WTC11 (cell line): ENCODE results near the gene KCMF1. TPM values are rescaled to one million over a fixed set of nuclear protein-coding genes. Genes with fewer than 3 reads are reported as not detected.

ENCODE experiments used
- ATAC-seq: fragments of 200-7000 bp; cut with Tn5 transposase; 2 replicates; pipeline ENCODE4 v1.10.0; 2021; ENCODE audit warnings: mild to moderate bottlenecking, moderate library complexity
- CTCF ChIA-PET: fragments of 300-600 bp; sonication (Branson Sonifier 250); formaldehyde crosslinking; loops from one replicate; lab custom pipeline; 2021; ENCODE audit warnings: antibody characterized with exemption; lab: Charles Lee
- POLR2A ChIA-PET: fragments of 350-600 bp; sonication (Branson Sonifier 250); formaldehyde crosslinking; loops from one replicate; lab custom pipeline; 2021; ENCODE audit warnings: antibody characterized with exemption; lab: Charles Lee
- DNase-seq: peaks from one replicate; pipeline ENCODE4 v3.0.0; 2021; ENCODE audit warnings: low spot score
- H3K27ac Mint-ChIP-seq: 2 replicates; pipeline ENCODE4 v1.8.0; 2021; ENCODE audit warnings: mixed read lengths
- H3K27me3 Mint-ChIP-seq: 2 replicates; pipeline ENCODE4 v1.8.0; 2021; ENCODE audit warnings: low read depth, mild to moderate bottlenecking, moderate library complexity, mixed read lengths
- H3K36me3 Mint-ChIP-seq: 2 replicates; pipeline ENCODE4 v1.8.0; 2021; ENCODE audit warnings: mixed read lengths
- H3K4me1 Mint-ChIP-seq: 2 replicates; pipeline ENCODE4 v1.8.0; 2022; ENCODE audit warnings: mixed read lengths
- H3K4me3 Mint-ChIP-seq: 2 replicates; pipeline ENCODE4 v1.8.0; 2021; ENCODE audit warnings: mild to moderate bottlenecking, moderate library complexity, mixed read lengths
- H3K9me3 Mint-ChIP-seq: 2 replicates; pipeline ENCODE4 v1.8.0; 2021; ENCODE audit warnings: mixed read lengths
- E2F4 ChIP-seq: sonication (generic); formaldehyde crosslinking; IDR thresholded peaks from 2 replicates; pipeline ENCODE4 v1.8.1; 2022; ENCODE audit warnings: low read depth, mild to moderate bottlenecking, moderate library complexity, missing genetic modification reagents, borderline replicate concordance
- E2F5 ChIP-seq: sonication (generic); formaldehyde crosslinking; IDR thresholded peaks from 2 replicates; pipeline ENCODE4 v1.8.1; 2022; ENCODE audit warnings: mild to moderate bottlenecking, moderate library complexity, missing genetic modification reagents
- ETV6 ChIP-seq: sonication (generic); formaldehyde crosslinking; IDR thresholded peaks from 2 replicates; pipeline ENCODE4 v1.8.1; 2022; ENCODE audit warnings: mild to moderate bottlenecking, missing genetic modification reagents
- FOXP4 ChIP-seq: sonication (generic); formaldehyde crosslinking; IDR thresholded peaks from 2 replicates; pipeline ENCODE4 v1.8.0; 2022; ENCODE audit warnings: mild to moderate bottlenecking, missing genetic modification reagents
- HMGA2 ChIP-seq: fragments of 250-450 bp; sonication (Bioruptor Pico); IDR thresholded peaks from 2 replicates; pipeline ENCODE4 v1.4.0; 2021; ENCODE audit warnings: mild to moderate bottlenecking, moderate library complexity
- MAX ChIP-seq: sonication (generic); formaldehyde crosslinking; IDR thresholded peaks from 2 replicates; pipeline ENCODE4 v1.8.0; 2022; ENCODE audit warnings: mild to moderate bottlenecking, missing genetic modification reagents
- MYBL2 ChIP-seq: sonication (generic); formaldehyde crosslinking; IDR thresholded peaks from 2 replicates; pipeline ENCODE4 v1.8.1; 2023; ENCODE audit warnings: mild to moderate bottlenecking, moderate library complexity, missing genetic modification reagents
- NR2C2 ChIP-seq: sonication (generic); formaldehyde crosslinking; IDR thresholded peaks from 2 replicates; pipeline ENCODE4 v1.8.0; 2022; ENCODE audit warnings: mild to moderate bottlenecking, missing genetic modification reagents
- NR3C1 ChIP-seq: sonication (generic); formaldehyde crosslinking; conservative IDR thresholded peaks from 2 replicates; pipeline ENCODE4 v1.8.1; 2023; ENCODE audit warnings: low read depth, mild to moderate bottlenecking, missing genetic modification reagents
- OVOL2 ChIP-seq: fragments of 250-450 bp; sonication (Bioruptor Pico); IDR thresholded peaks from 2 replicates; pipeline ENCODE4 v1.9.0; 2021; ENCODE audit warnings: mild to moderate bottlenecking, borderline replicate concordance
- RORB ChIP-seq: fragments of 250-450 bp; sonication (Bioruptor Pico); IDR thresholded peaks from 2 replicates; pipeline ENCODE4 v1.9.0; 2021; ENCODE audit warnings: mild to moderate bottlenecking
- SP1 ChIP-seq: sonication (generic); formaldehyde crosslinking; conservative IDR thresholded peaks from 2 replicates; pipeline ENCODE4 v1.8.1; 2022; ENCODE audit warnings: missing genetic modification reagents
- ZNF396 ChIP-seq: fragments of 250-450 bp; sonication (Bioruptor Pico); IDR thresholded peaks from 2 replicates; pipeline ENCODE4 v1.8.0; 2021; ENCODE audit warnings: mild to moderate bottlenecking, moderate library complexity, borderline replicate concordance
- total RNA-seq: library from RNA; stranded (reverse); gene quantifications from 3 replicates; pipeline ENCODE4 v1.2.3, GENCODE V29; 2021
- TF ChIP-seq, protein P1 (sequence below): fragments of 250-450 bp; sonication (Bioruptor Pico); IDR thresholded peaks from 2 replicates; pipeline ENCODE4 v1.8.0; 2021; ENCODE audit warnings: mild to moderate bottlenecking
- TF ChIP-seq, protein P2 (sequence below): sonication (generic); formaldehyde crosslinking; IDR thresholded peaks from 2 replicates; pipeline ENCODE4 v1.8.0; 2023; ENCODE audit warnings: missing genetic modification reagents
- TF ChIP-seq, protein P3 (sequence below): sonication (generic); formaldehyde crosslinking; conservative IDR thresholded peaks from 2 replicates; pipeline ENCODE4 v1.8.1; 2023; ENCODE audit warnings: mild to moderate bottlenecking, low read depth, missing genetic modification reagents, moderate library complexity
- TF ChIP-seq, protein P4 (sequence below): sonication (generic); formaldehyde crosslinking; IDR thresholded peaks from 2 replicates; pipeline ENCODE4 v1.8.0; 2023; ENCODE audit warnings: missing genetic modification reagents, mild to moderate bottlenecking, borderline replicate concordance
- TF ChIP-seq, protein P5 (sequence below): sonication (generic); formaldehyde crosslinking; IDR thresholded peaks from 2 replicates; pipeline ENCODE4 v1.8.0; 2022; ENCODE audit warnings: mild to moderate bottlenecking, missing genetic modification reagents

KCMF1 gene
- total RNA-seq, 1 experiment from 2014 or later = 117 TPM

GRCh38 chr2:85096616-85097015 lies 125.7 kb downstream of the KCMF1 start:
- no peak overlapping the region for H3K27ac Mint-ChIP-seq
- TF ChIP-seq SP1 (CRISPR knock-in tag) = no peak
- no peak for TF ChIP-seq E2F4
- TF ChIP-seq OVOL2 = no peak
- no peak for TF ChIP-seq RORB (CRISPR knock-in tag)
- TF ChIP-seq E2F5 (CRISPR knock-in tag) = no peak
- no peak for TF ChIP-seq NR3C1
- TF ChIP-seq ETV6 = no peak
- TF ChIP-seq, protein P1, sequence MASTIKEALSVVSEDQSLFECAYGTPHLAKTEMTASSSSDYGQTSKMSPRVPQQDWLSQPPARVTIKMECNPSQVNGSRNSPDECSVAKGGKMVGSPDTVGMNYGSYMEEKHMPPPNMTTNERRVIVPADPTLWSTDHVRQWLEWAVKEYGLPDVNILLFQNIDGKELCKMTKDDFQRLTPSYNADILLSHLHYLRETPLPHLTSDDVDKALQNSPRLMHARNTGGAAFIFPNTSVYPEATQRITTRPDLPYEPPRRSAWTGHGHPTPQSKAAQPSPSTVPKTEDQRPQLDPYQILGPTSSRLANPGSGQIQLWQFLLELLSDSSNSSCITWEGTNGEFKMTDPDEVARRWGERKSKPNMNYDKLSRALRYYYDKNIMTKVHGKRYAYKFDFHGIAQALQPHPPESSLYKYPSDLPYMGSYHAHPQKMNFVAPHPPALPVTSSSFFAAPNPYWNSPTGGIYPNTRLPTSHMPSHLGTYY = no peak
- no peak for TF ChIP-seq ZNF396 (CRISPR knock-in tag)
- TF ChIP-seq, protein P2, sequence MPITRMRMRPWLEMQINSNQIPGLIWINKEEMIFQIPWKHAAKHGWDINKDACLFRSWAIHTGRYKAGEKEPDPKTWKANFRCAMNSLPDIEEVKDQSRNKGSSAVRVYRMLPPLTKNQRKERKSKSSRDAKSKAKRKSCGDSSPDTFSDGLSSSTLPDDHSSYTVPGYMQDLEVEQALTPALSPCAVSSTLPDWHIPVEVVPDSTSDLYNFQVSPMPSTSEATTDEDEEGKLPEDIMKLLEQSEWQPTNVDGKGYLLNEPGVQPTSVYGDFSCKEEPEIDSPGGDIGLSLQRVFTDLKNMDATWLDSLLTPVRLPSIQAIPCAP = no peak
- TF ChIP-seq, protein P3, sequence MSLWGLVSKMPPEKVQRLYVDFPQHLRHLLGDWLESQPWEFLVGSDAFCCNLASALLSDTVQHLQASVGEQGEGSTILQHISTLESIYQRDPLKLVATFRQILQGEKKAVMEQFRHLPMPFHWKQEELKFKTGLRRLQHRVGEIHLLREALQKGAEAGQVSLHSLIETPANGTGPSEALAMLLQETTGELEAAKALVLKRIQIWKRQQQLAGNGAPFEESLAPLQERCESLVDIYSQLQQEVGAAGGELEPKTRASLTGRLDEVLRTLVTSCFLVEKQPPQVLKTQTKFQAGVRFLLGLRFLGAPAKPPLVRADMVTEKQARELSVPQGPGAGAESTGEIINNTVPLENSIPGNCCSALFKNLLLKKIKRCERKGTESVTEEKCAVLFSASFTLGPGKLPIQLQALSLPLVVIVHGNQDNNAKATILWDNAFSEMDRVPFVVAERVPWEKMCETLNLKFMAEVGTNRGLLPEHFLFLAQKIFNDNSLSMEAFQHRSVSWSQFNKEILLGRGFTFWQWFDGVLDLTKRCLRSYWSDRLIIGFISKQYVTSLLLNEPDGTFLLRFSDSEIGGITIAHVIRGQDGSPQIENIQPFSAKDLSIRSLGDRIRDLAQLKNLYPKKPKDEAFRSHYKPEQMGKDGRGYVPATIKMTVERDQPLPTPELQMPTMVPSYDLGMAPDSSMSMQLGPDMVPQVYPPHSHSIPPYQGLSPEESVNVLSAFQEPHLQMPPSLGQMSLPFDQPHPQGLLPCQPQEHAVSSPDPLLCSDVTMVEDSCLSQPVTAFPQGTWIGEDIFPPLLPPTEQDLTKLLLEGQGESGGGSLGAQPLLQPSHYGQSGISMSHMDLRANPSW (CRISPR knock-in tag) = no peak
- TF ChIP-seq, protein P4, sequence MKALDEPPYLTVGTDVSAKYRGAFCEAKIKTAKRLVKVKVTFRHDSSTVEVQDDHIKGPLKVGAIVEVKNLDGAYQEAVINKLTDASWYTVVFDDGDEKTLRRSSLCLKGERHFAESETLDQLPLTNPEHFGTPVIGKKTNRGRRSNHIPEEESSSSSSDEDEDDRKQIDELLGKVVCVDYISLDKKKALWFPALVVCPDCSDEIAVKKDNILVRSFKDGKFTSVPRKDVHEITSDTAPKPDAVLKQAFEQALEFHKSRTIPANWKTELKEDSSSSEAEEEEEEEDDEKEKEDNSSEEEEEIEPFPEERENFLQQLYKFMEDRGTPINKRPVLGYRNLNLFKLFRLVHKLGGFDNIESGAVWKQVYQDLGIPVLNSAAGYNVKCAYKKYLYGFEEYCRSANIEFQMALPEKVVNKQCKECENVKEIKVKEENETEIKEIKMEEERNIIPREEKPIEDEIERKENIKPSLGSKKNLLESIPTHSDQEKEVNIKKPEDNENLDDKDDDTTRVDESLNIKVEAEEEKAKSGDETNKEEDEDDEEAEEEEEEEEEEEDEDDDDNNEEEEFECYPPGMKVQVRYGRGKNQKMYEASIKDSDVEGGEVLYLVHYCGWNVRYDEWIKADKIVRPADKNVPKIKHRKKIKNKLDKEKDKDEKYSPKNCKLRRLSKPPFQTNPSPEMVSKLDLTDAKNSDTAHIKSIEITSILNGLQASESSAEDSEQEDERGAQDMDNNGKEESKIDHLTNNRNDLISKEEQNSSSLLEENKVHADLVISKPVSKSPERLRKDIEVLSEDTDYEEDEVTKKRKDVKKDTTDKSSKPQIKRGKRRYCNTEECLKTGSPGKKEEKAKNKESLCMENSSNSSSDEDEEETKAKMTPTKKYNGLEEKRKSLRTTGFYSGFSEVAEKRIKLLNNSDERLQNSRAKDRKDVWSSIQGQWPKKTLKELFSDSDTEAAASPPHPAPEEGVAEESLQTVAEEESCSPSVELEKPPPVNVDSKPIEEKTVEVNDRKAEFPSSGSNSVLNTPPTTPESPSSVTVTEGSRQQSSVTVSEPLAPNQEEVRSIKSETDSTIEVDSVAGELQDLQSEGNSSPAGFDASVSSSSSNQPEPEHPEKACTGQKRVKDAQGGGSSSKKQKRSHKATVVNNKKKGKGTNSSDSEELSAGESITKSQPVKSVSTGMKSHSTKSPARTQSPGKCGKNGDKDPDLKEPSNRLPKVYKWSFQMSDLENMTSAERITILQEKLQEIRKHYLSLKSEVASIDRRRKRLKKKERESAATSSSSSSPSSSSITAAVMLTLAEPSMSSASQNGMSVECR (CRISPR knock-in tag) = no peak
- TF ChIP-seq MAX (CRISPR knock-in tag) = no peak
- no peak for TF ChIP-seq NR2C2 (CRISPR knock-in tag)
- TF ChIP-seq, protein P5, sequence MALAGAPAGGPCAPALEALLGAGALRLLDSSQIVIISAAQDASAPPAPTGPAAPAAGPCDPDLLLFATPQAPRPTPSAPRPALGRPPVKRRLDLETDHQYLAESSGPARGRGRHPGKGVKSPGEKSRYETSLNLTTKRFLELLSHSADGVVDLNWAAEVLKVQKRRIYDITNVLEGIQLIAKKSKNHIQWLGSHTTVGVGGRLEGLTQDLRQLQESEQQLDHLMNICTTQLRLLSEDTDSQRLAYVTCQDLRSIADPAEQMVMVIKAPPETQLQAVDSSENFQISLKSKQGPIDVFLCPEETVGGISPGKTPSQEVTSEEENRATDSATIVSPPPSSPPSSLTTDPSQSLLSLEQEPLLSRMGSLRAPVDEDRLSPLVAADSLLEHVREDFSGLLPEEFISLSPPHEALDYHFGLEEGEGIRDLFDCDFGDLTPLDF (CRISPR knock-in tag) = no peak
- no peak for TF ChIP-seq MYBL2 (CRISPR knock-in tag)
- TF ChIP-seq HMGA2 = no peak
- no peak for TF ChIP-seq FOXP4 (CRISPR knock-in tag)
- POLR2A ChIA-PET = no interaction called here
- H3K4me3 Mint-ChIP-seq = no peak overlapping the region
- peaks cover 23% of the 10 kb centered on the region for H3K9me3 Mint-ChIP-seq
- DNase-seq = no peak
- no peaks in the 10 kb centered on the region for H3K4me1 Mint-ChIP-seq
- peaks cover 8% of the 10 kb centered on the region for H3K36me3 Mint-ChIP-seq
- CTCF ChIA-PET = no interaction called here
- peaks cover 18% of the 10 kb centered on the region for H3K27me3 Mint-ChIP-seq
- ATAC-seq = no peak
